K562 (cell line): ENCODE results near the gene IRAG1. TPM values are rescaled to one million over a fixed set of nuclear protein-coding genes. Genes with fewer than 3 reads are reported as not detected.

Experiments
- BMI1 ChIP-seq: fragments of 150-350 bp; IDR thresholded peaks from 2 replicates; pipeline ENCODE4 v1.6.1; 2014; ENCODE audit warnings: low read length
- CREB1 ChIP-seq, 2 experiments: sonication (generic) in 1 of 2; formaldehyde crosslinking in 1 of 2; IDR thresholded peaks; 2 replicates each; pipeline versions ENCODE4 v1.6.1 to v1.8.0; 2012 to 2022; ENCODE audit warnings: inconsistent platforms in 1 of 2, mild to moderate bottlenecking in 1 of 2, missing genetic modification reagents in 1 of 2, moderate library complexity in 1 of 2
- ELF2 ChIP-seq: fragments of 250-450 bp; sonication (Bioruptor Pico); IDR thresholded peaks from 2 replicates; pipeline ENCODE4 v1.5.0; 2021; ENCODE audit warnings: mild to moderate bottlenecking
- ETV5 ChIP-seq: sonication (generic); formaldehyde crosslinking; IDR thresholded peaks from 2 replicates; pipeline ENCODE4 v1.4.0; 2020; ENCODE audit warnings: low read depth, mild to moderate bottlenecking, missing genetic modification reagents
- FIP1L1 ChIP-seq: fragments of 200-400 bp; formaldehyde crosslinking; IDR thresholded peaks from 2 replicates; pipeline ENCODE4 v1.6.1; 2018; ENCODE audit warnings: mild to moderate bottlenecking, low read depth, low read length; ENCODE audit not compliant: poor library complexity, severe bottlenecking
- KLF16 ChIP-seq: IDR thresholded peaks from 2 replicates; pipeline ENCODE4 v1.6.1; 2016; ENCODE audit warnings: antibody characterized with exemption
- LARP7 ChIP-seq: fragments of 450-650 bp; IDR thresholded peaks from 2 replicates; pipeline ENCODE4 v1.6.1; 2016
- MCM5 ChIP-seq: fragments of 450-650 bp; IDR thresholded peaks from 2 replicates; pipeline ENCODE4 v1.6.1; 2016; ENCODE audit warnings: low read depth
- NFRKB ChIP-seq: fragments of 450-650 bp; IDR thresholded peaks from 2 replicates; pipeline ENCODE4 v1.6.1; 2016; ENCODE audit warnings: low read depth
- NR4A1 ChIP-seq, 2 experiments: fragments of 250-450 bp in 1 of 2; fragments of 450-650 bp in 1 of 2; sonication (Bioruptor Pico) in 1 of 2; IDR thresholded peaks; 2 replicates each; pipeline versions ENCODE4 v1.4.0 to v1.6.1; 2016 to 2020; ENCODE audit warnings: mild to moderate bottlenecking in 2 of 2, missing compliant biosample characterization in 1 of 2, missing genetic modification characterization in 1 of 2, moderate library complexity in 1 of 2
- PCBP1 ChIP-seq: fragments of 200-400 bp; formaldehyde crosslinking; IDR thresholded peaks from 2 replicates; pipeline ENCODE4 v1.6.1; 2018; ENCODE audit warnings: mild to moderate bottlenecking, low read depth, low read length; ENCODE audit not compliant: poor library complexity, severe bottlenecking
- PHB2 ChIP-seq: fragments of 450-650 bp; IDR thresholded peaks from 2 replicates; pipeline ENCODE4 v1.6.1; 2017; ENCODE audit warnings: low read depth
- SMARCE1 ChIP-seq: fragments of 450-650 bp; IDR thresholded peaks from 2 replicates; pipeline ENCODE4 v1.7.1; 2016; ENCODE audit warnings: mild to moderate bottlenecking
- SRSF1 ChIP-seq: fragments of 200-400 bp; formaldehyde crosslinking; IDR thresholded peaks from 2 replicates; pipeline ENCODE4 v1.6.1; 2017; ENCODE audit warnings: mild to moderate bottlenecking, low read depth, low read length, moderate library complexity
- STAT5B ChIP-seq: fragments of 250-450 bp; sonication (Bioruptor Pico); IDR thresholded peaks from 2 replicates; pipeline ENCODE4 v1.8.0; 2021; ENCODE audit warnings: mild to moderate bottlenecking, inconsistent platforms
- TBL1XR1 ChIP-seq, 2 experiments: IDR thresholded peaks; 2 replicates each; pipeline ENCODE4 v1.6.1; 2012; ENCODE audit warnings: improper control_type of control experiment in 2 of 2, low read length in 2 of 2, mild to moderate bottlenecking in 1 of 2
- TCF3 ChIP-seq: sonication (generic); formaldehyde crosslinking; IDR thresholded peaks from 2 replicates; pipeline ENCODE4 v1.4.0; 2020; ENCODE audit warnings: mild to moderate bottlenecking, missing genetic modification reagents
- TEAD2 ChIP-seq: fragments of 450-650 bp; IDR thresholded peaks from 2 replicates; pipeline ENCODE4 v1.6.1; 2016; ENCODE audit warnings: missing genetic modification characterization, control low read depth, missing compliant biosample characterization
- XRCC5 ChIP-seq: fragments of 200-400 bp; formaldehyde crosslinking; IDR thresholded peaks from 2 replicates; pipeline ENCODE4 v1.6.1; 2017; ENCODE audit warnings: low read depth, mild to moderate bottlenecking, low read length
- ZC3H11A ChIP-seq: IDR thresholded peaks from 2 replicates; pipeline ENCODE4 v1.6.1; 2012; ENCODE audit warnings: low read depth, low read length, improper control_type of control experiment
- ZFPM2 ChIP-seq: fragments of 250-450 bp; sonication (Bioruptor Pico); IDR thresholded peaks from 2 replicates; pipeline ENCODE4 v1.5.1; 2022; ENCODE audit warnings: mild to moderate bottlenecking
- polyA plus RNA-seq, 8 experiments: library from polyadenylated mRNA; depleted of rRNA in 4 of 8; stranded (reverse) in 5 of 8; unstranded in 3 of 8; fragments of >200 nt; fragmentation: Nextera tagmentation in 2 of 8; fragmentation: Illumina TruSeq in 1 of 8; extraction: Ambion mirVana in 2 of 8; extraction: Trizol in 1 of 8; gene quantifications; 2 replicates each; pipeline versions ENCODE4 v1.2.1 to v1.2.3, GENCODE V29; 2011 to 2014; ENCODE audit warnings: inconsistent platforms in 1 of 8, missing spikeins in 1 of 8
- total RNA-seq, 7 experiments: library from RNA; depleted of rRNA in 6 of 7; stranded (reverse); fragments of >200 nt in 6 of 7; fragmentation: Illumina TruSeq in 2 of 7; extraction: Trizol in 2 of 7; gene quantifications; 2 replicates each; pipeline versions ENCODE4 v1.2.1 to v1.2.3, GENCODE V29; 2011 to 2021; ENCODE audit warnings: low replicate concordance in 1 of 7
- TF ChIP-seq, protein P1 (sequence below), 2 experiments: fragments of 450-650 bp in 1 of 2; IDR thresholded peaks; 2 replicates each; pipeline ENCODE4 v1.6.1; 2011 to 2017; ENCODE audit warnings: low read depth in 2 of 2, antibody characterized with exemption in 1 of 2, borderline replicate concordance in 1 of 2, low read length in 1 of 2, mild to moderate bottlenecking in 1 of 2, mixed read lengths in 1 of 2; ENCODE audit not compliant: control insufficient read depth in 1 of 2
- TF ChIP-seq, protein P2 (sequence below): IDR thresholded peaks from 3 replicates; pipeline ENCODE4 v1.6.1; 2011; ENCODE audit warnings: borderline replicate concordance, mild to moderate bottlenecking; ENCODE audit not compliant: insufficient read length, insufficient read depth

IRAG1 gene
- total and polyA plus RNA-seq, 9 of the 15 experiments (the other 6 are each of a cell fraction or from before 2014, with no cell fraction given): 0.01 to 0.22 (median 0.09) TPM; not detected in 1

DNA sequence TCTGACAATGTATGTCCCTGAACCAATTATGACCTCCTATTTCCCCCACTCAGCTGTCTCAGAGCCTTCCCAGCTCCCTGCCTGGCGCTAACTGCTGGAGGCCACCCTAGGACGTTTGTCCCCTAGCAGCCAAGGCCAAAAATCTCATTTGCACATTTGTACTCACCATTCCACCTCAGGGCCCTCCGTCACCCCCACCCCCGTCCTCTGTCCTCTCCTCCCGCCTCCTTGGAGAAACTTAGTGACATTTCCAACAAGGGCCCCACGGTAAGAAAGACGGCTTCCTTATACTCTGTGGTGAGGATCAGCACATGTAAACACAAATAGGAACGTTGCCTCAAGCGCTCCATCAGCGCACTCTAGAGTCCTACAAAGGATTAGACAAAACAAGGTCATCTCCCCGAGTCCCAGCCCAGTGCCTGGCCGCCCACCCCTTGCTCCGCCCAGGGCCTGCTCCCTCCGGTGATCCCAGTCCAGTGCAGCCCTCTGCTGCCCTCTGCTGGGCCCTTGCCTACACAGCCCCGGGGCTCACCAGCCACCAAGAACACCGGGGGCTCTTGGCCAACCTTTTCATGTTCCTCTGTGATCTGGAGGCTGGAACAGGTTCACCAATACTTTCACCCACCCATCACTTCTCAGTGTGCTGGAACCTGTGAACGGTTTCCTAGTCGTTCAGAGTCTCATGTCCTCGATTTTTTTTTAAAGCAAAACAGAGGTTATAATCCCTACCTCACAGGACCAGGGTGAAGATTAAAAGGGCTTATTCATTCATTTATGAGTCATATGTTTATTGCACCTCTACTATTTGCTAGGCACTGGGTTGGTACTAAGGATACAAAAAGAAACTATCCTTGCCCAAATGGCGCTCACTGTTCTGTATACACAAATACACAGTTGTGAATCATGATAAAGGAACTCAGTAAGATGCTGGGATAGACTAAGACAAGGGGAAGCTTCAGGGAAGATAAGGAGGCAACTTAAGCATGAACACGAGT is 42.2 kb upstream of the IRAG1 start (continued):
- TF ChIP-seq FIP1L1 (no peak), ZC3H11A (peak; percentile 40; the same call in 1 of the 2 replicates), ETV5 (peak; percentile 91), TBL1XR1 (IDR thresholded peaks at IDR 0.05; ENCODE audit: low read length in 2 of 2) (peak in 1 of 2 experiments; percentile 45; a peak in 1 of 4 replicates), KLF16 (0 out of 2 replicates have a peak, but pooled peaks have one; percentile 35), ZFPM2 (CRISPR knock-in tag) (no peak), MCM5 (no peak), NR4A1 (CRISPR knock-in tag; IDR thresholded peaks at IDR 0.05) (no peak), NR4A1 (tag; IDR thresholded peaks at IDR 0.05) (0 out of 2 replicates have a peak, but pooled peaks have one; percentile 49), CREB1 (IDR thresholded peaks at IDR 0.05) (peak; percentile 35; the same call in 1 of the 2 replicates), CREB1 (CRISPR knock-in tag; IDR thresholded peaks at IDR 0.05) (no peak), TCF3 (CRISPR knock-in tag) (peak; percentile 37; the same call in 1 of the 2 replicates), PCBP1 (no peak), BMI1 (no peak), STAT5B (CRISPR knock-in tag) (no peak), TEAD2 (no peak), XRCC5 (peak; percentile 66; the same call in 1 of the 2 replicates), NFRKB (0 out of 2 replicates have a peak, but pooled peaks have one; percentile 39), SMARCE1 (peak; percentile 10; the same call in 1 of the 2 replicates), LARP7 (no peak), SRSF1 (no peak), ELF2 (CRISPR knock-in tag) (no peak), PHB2 (no peak)
- TF ChIP-seq, protein P1, sequence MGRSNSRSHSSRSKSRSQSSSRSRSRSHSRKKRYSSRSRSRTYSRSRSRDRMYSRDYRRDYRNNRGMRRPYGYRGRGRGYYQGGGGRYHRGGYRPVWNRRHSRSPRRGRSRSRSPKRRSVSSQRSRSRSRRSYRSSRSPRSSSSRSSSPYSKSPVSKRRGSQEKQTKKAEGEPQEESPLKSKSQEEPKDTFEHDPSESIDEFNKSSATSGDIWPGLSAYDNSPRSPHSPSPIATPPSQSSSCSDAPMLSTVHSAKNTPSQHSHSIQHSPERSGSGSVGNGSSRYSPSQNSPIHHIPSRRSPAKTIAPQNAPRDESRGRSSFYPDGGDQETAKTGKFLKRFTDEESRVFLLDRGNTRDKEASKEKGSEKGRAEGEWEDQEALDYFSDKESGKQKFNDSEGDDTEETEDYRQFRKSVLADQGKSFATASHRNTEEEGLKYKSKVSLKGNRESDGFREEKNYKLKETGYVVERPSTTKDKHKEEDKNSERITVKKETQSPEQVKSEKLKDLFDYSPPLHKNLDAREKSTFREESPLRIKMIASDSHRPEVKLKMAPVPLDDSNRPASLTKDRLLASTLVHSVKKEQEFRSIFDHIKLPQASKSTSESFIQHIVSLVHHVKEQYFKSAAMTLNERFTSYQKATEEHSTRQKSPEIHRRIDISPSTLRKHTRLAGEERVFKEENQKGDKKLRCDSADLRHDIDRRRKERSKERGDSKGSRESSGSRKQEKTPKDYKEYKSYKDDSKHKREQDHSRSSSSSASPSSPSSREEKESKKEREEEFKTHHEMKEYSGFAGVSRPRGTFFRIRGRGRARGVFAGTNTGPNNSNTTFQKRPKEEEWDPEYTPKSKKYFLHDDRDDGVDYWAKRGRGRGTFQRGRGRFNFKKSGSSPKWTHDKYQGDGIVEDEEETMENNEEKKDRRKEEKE (IDR thresholded peaks at IDR 0.05; ENCODE audit: borderline replicate concordance in 1 of 2, control insufficient read depth in 1 of 2, low read depth in 2 of 2, low read length in 1 of 2): 0 out of 4 replicates have a peak, but pooled peaks of 1 of the 2 experiments have one; percentile 34
- TF ChIP-seq, protein P2, sequence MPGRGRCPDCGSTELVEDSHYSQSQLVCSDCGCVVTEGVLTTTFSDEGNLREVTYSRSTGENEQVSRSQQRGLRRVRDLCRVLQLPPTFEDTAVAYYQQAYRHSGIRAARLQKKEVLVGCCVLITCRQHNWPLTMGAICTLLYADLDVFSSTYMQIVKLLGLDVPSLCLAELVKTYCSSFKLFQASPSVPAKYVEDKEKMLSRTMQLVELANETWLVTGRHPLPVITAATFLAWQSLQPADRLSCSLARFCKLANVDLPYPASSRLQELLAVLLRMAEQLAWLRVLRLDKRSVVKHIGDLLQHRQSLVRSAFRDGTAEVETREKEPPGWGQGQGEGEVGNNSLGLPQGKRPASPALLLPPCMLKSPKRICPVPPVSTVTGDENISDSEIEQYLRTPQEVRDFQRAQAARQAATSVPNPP: no peak
